SK-N-SH (cell line): ENCODE measurements around the gene PTCD2.

Source experiments
- CHD2 ChIP-seq: fragments of 150-350 bp; IDR thresholded peaks from 2 replicates; pipeline ENCODE4 v1.6.1; 2018; ENCODE audit warnings: low read length; ENCODE audit not compliant: partially characterized antibody
- FOXM1 ChIP-seq: IDR thresholded peaks from 2 replicates; pipeline ENCODE4 v1.4.0; 2012; ENCODE audit warnings: low read depth, mild to moderate bottlenecking
- GABPA ChIP-seq: IDR thresholded peaks from 2 replicates; pipeline ENCODE4 v1.4.0; 2012; ENCODE audit warnings: low read depth, mild to moderate bottlenecking
- GATA2 ChIP-seq: sonication (generic); formaldehyde crosslinking; IDR thresholded peaks from 2 replicates; pipeline ENCODE4 v1.5.0; 2020; ENCODE audit warnings: mild to moderate bottlenecking, missing genetic modification reagents
- SIN3A ChIP-seq: IDR thresholded peaks from 2 replicates; pipeline ENCODE4 v1.6.1; 2012; ENCODE audit warnings: low read depth, mild to moderate bottlenecking, low read length, moderate library complexity, borderline replicate concordance
- TF ChIP-seq, protein P1 (sequence below): fragments of 200-600 bp; sonication (generic); IDR thresholded peaks from 2 replicates; pipeline ENCODE4 v1.6.1; 2017; ENCODE audit warnings: antibody characterized with exemption, mild to moderate bottlenecking, moderate library complexity

- TF ChIP-seq, protein P1, sequence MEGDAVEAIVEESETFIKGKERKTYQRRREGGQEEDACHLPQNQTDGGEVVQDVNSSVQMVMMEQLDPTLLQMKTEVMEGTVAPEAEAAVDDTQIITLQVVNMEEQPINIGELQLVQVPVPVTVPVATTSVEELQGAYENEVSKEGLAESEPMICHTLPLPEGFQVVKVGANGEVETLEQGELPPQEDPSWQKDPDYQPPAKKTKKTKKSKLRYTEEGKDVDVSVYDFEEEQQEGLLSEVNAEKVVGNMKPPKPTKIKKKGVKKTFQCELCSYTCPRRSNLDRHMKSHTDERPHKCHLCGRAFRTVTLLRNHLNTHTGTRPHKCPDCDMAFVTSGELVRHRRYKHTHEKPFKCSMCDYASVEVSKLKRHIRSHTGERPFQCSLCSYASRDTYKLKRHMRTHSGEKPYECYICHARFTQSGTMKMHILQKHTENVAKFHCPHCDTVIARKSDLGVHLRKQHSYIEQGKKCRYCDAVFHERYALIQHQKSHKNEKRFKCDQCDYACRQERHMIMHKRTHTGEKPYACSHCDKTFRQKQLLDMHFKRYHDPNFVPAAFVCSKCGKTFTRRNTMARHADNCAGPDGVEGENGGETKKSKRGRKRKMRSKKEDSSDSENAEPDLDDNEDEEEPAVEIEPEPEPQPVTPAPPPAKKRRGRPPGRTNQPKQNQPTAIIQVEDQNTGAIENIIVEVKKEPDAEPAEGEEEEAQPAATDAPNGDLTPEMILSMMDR = no peak
- TF ChIP-seq GATA2 (CRISPR knock-in tag) (no peak), FOXM1 (peak; percentile 60; the same call in 1 of the 2 replicates), CHD2 (no peak), GABPA (no peak), SIN3A (no peak)
Observed at GRCh38 chr5:72325566-72326305, 5.6 kb downstream of the PTCD2 start.
